GM23338 (cell line): ENCODE results near the gene ENTHD1. TPM values are rescaled to one million over a fixed set of nuclear protein-coding genes. Genes with fewer than 3 reads are reported as not detected.

Source experiments
- ATAC-seq: fragments of 200-7000 bp; cut with Tn5 transposase; 3 replicates; pipeline ENCODE4 v1.9.1; 2020
- DNase-seq: peaks from one replicate; pipeline ENCODE4 v3.0.0-alpha.2; 2015; ENCODE audit warnings: low spot score
- H2AFZ ChIP-seq: fragments of 200-600 bp; sonication (generic); 2 replicates; pipeline ENCODE4 v1.8.0; 2016; ENCODE audit warnings: antibody characterized with exemption, mild to moderate bottlenecking, moderate library complexity
- H3F3A ChIP-seq: fragments of 200-600 bp; sonication (generic); replicated peaks from 2 replicates; pipeline ENCODE4 v1.8.0; 2017; ENCODE audit warnings: antibody characterized with exemption, mixed run types, low read depth
- H3K27ac ChIP-seq: fragments of 200-600 bp; sonication (generic); 2 replicates; pipeline ENCODE4 v1.6.1; 2016; ENCODE audit warnings: low read depth
- H3K27me3 ChIP-seq: fragments of 200-600 bp; sonication (generic); 2 replicates; pipeline ENCODE4 v1.8.0; 2016; ENCODE audit warnings: mild to moderate bottlenecking, mixed run types, moderate library complexity; ENCODE audit not compliant: insufficient read depth
- H3K36me3 ChIP-seq: fragments of 200-600 bp; sonication (generic); 2 replicates; pipeline ENCODE4 v1.8.0; 2016; ENCODE audit warnings: mild to moderate bottlenecking; ENCODE audit not compliant: insufficient read depth
- H3K4me1 ChIP-seq: fragments of 200-600 bp; sonication (generic); 2 replicates; pipeline ENCODE4 v1.8.0; 2016; ENCODE audit warnings: mild to moderate bottlenecking, moderate library complexity; ENCODE audit not compliant: insufficient read depth
- H3K4me2 ChIP-seq: fragments of 200-600 bp; sonication (generic); 2 replicates; pipeline ENCODE4 v1.7.1; 2017; ENCODE audit warnings: mixed run types
- H3K4me3 ChIP-seq: fragments of 200-600 bp; sonication (generic); 2 replicates; pipeline ENCODE4 v1.6.1; 2016; ENCODE audit warnings: mixed run types
- H3K79me2 ChIP-seq: fragments of 200-600 bp; sonication (generic); replicated peaks from 2 replicates; pipeline ENCODE4 v1.8.0; 2017; ENCODE audit warnings: mild to moderate bottlenecking; ENCODE audit not compliant: insufficient read depth
- H3K9me2 ChIP-seq: fragments of 200-600 bp; sonication (generic); 2 replicates; pipeline ENCODE4 v1.8.0; 2017; ENCODE audit not compliant: insufficient read depth
- H4K20me1 ChIP-seq: fragments of 200-600 bp; sonication (generic); replicated peaks from 2 replicates; pipeline ENCODE4 v1.8.0; 2017; ENCODE audit warnings: mild to moderate bottlenecking; ENCODE audit not compliant: insufficient read depth
- H3K27ac Mint-ChIP-seq: 2 replicates; pipeline ENCODE4 v1.8.0; 2020; ENCODE audit warnings: inconsistent platforms, mild to moderate bottlenecking, moderate library complexity, mixed read lengths
- H3K27me3 Mint-ChIP-seq: 3 replicates; pipeline ENCODE4 v1.8.0; 2022; ENCODE audit warnings: low read depth, mild to moderate bottlenecking, moderate library complexity, mixed read lengths, inconsistent platforms; ENCODE audit not compliant: insufficient read depth, poor library complexity
- H3K36me3 Mint-ChIP-seq: 3 replicates; pipeline ENCODE4 v1.8.0; 2021; ENCODE audit warnings: low read depth, mild to moderate bottlenecking, inconsistent platforms, moderate library complexity, mixed read lengths
- H3K4me1 Mint-ChIP-seq: 3 replicates; pipeline ENCODE4 v1.8.0; 2020; ENCODE audit warnings: mild to moderate bottlenecking, inconsistent platforms, mixed read lengths
- H3K4me3 Mint-ChIP-seq: 3 replicates; pipeline ENCODE4 v1.8.0; 2021; ENCODE audit warnings: moderate library complexity, mild to moderate bottlenecking, inconsistent platforms, mixed read lengths
- H3K9me3 Mint-ChIP-seq: 3 replicates; pipeline ENCODE4 v1.8.0; 2020; ENCODE audit warnings: moderate library complexity, mild to moderate bottlenecking, inconsistent platforms, mixed read lengths
- CREB1 ChIP-seq: fragments of 250-450 bp; sonication (Bioruptor Pico); IDR thresholded peaks from 2 replicates; pipeline ENCODE4 v1.5.0; 2020; ENCODE audit warnings: low read depth, mild to moderate bottlenecking, moderate library complexity
- CTCF ChIP-seq, 2 experiments: fragments of 200-600 bp in 1 of 2; sonication (generic) in 1 of 2; conservative IDR thresholded peaks; 2 replicates each; pipeline versions ENCODE4 v1.5.1 to v1.6.1; 2016 to 2017; ENCODE audit warnings: antibody characterized with exemption in 2 of 2, low read depth in 2 of 2, mild to moderate bottlenecking in 2 of 2, moderate library complexity in 1 of 2
- ETS1 ChIP-seq: IDR thresholded peaks from 2 replicates; pipeline ENCODE4 v1.6.1; 2016; ENCODE audit warnings: antibody characterized with exemption
- EZH2 ChIP-seq: fragments of 200-600 bp; sonication (generic); IDR thresholded peaks from one replicate; pipeline ENCODE4 v1.8.0; 2017; ENCODE audit warnings: antibody characterized with exemption, mild to moderate bottlenecking, low read depth; ENCODE audit not compliant: unreplicated experiment
- EZH2phosphoT487 ChIP-seq: fragments of 200-600 bp; sonication (generic); IDR thresholded peaks from one replicate; pipeline ENCODE4 v1.8.1; 2018; ENCODE audit warnings: antibody characterized with exemption; ENCODE audit not compliant: unreplicated experiment
- JUNB ChIP-seq: IDR thresholded peaks from one replicate; pipeline ENCODE4 v1.6.1; 2016; ENCODE audit warnings: antibody characterized with exemption; ENCODE audit not compliant: unreplicated experiment
- NANOG ChIP-seq: IDR thresholded peaks from 2 replicates; pipeline ENCODE4 v1.6.1; 2016; ENCODE audit warnings: antibody characterized with exemption, borderline replicate concordance
- POLR2AphosphoS5 ChIP-seq: IDR thresholded peaks from 2 replicates; pipeline ENCODE4 v1.6.1; 2016; ENCODE audit warnings: antibody characterized with exemption, low read depth
- REST ChIP-seq: IDR thresholded peaks from one replicate; pipeline ENCODE4 v1.6.1; 2018; ENCODE audit warnings: antibody characterized with exemption; ENCODE audit not compliant: unreplicated experiment
- STAT1 ChIP-seq: IDR thresholded peaks from one replicate; pipeline ENCODE4 v1.6.1; 2016; ENCODE audit warnings: antibody characterized with exemption; ENCODE audit not compliant: unreplicated experiment
- ZNF114 ChIP-seq: fragments of 250-450 bp; sonication (Bioruptor Pico); IDR thresholded peaks from 2 replicates; pipeline ENCODE4 v1.5.0; 2020; ENCODE audit warnings: mild to moderate bottlenecking, moderate library complexity
- ZNF331 ChIP-seq: fragments of 250-450 bp; sonication (Bioruptor Pico); IDR thresholded peaks from 2 replicates; pipeline ENCODE4 v1.5.0; 2020; ENCODE audit warnings: low read depth, mild to moderate bottlenecking, moderate library complexity
- polyA plus RNA-seq: library from polyadenylated mRNA; unstranded; fragments of >200 nt; fragmentation: Nextera tagmentation; extraction: Ambion mirVana; gene quantifications from 2 replicates; pipeline ENCODE4 v1.2.1, GENCODE V29; 2016
- total RNA-seq: library from RNA; depleted of rRNA; stranded (reverse); fragments of >200 nt; shearing (Covaris generic); gene quantifications from 2 replicates; pipeline ENCODE4 v1.2.3, GENCODE V29; 2014
- TF ChIP-seq, protein P1 (sequence below): fragments of 250-450 bp; sonication (Bioruptor Pico); IDR thresholded peaks from 2 replicates; pipeline ENCODE4 v1.5.0; 2020; ENCODE audit warnings: mild to moderate bottlenecking, moderate library complexity

Gene ENTHD1
- total and polyA plus RNA-seq, 2 experiments from 2014 or later = not detected

DNA sequence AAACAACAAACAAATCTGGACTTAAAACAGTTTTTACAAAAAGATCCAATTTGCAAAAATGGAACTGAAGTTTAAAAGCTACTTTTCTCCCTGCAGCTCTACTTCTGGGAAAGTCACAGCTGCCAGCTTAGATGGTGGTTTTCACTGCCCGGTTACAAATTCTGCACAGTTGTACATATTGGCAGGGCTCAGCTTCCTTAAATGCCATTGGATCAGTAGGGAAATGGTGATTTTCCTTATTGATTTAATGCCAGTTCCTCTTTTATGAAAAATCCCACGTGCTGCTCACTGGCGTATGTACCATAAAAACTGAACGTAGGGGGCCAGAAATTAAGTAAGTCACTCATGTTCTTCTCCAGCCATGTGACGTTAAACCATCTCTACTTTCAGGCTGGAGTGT is 30.1 kb upstream of the ENTHD1 start:
- H3K4me3 Mint-ChIP-seq = no peak overlapping the region
- no peak for ATAC-seq
- Histone ChIP-seq H3K4me1 (peaks cover 10% of the 10 kb centered on the region; the same call in 1 of the 2 replicates), H3K27me3 (no peaks in the 10 kb centered on the region), H3K79me2 (no peaks in the 10 kb centered on the region), H3K27ac (no peak overlapping the region), H4K20me1 (no peaks in the 10 kb centered on the region), H3F3A (no peaks in the 10 kb centered on the region), H3K36me3 (no peaks in the 10 kb centered on the region), H3K4me3 (no peak overlapping the region), H3K9me2 (no peaks in the 10 kb centered on the region), H3K4me2 (no peak overlapping the region), H2AFZ (no peak overlapping the region)
- DNase-seq = no peak
- peaks cover 25% of the 10 kb centered on the region for H3K4me1 Mint-ChIP-seq
- no peaks in the 10 kb centered on the region for H3K9me3 Mint-ChIP-seq
- H3K27ac Mint-ChIP-seq = no peak overlapping the region
- H3K36me3 Mint-ChIP-seq = no peaks in the 10 kb centered on the region
- H3K27me3 Mint-ChIP-seq = no peaks in the 10 kb centered on the region
- TF ChIP-seq ETS1 = no peak
- no peak for TF ChIP-seq POLR2AphosphoS5
- TF ChIP-seq, protein P1, sequence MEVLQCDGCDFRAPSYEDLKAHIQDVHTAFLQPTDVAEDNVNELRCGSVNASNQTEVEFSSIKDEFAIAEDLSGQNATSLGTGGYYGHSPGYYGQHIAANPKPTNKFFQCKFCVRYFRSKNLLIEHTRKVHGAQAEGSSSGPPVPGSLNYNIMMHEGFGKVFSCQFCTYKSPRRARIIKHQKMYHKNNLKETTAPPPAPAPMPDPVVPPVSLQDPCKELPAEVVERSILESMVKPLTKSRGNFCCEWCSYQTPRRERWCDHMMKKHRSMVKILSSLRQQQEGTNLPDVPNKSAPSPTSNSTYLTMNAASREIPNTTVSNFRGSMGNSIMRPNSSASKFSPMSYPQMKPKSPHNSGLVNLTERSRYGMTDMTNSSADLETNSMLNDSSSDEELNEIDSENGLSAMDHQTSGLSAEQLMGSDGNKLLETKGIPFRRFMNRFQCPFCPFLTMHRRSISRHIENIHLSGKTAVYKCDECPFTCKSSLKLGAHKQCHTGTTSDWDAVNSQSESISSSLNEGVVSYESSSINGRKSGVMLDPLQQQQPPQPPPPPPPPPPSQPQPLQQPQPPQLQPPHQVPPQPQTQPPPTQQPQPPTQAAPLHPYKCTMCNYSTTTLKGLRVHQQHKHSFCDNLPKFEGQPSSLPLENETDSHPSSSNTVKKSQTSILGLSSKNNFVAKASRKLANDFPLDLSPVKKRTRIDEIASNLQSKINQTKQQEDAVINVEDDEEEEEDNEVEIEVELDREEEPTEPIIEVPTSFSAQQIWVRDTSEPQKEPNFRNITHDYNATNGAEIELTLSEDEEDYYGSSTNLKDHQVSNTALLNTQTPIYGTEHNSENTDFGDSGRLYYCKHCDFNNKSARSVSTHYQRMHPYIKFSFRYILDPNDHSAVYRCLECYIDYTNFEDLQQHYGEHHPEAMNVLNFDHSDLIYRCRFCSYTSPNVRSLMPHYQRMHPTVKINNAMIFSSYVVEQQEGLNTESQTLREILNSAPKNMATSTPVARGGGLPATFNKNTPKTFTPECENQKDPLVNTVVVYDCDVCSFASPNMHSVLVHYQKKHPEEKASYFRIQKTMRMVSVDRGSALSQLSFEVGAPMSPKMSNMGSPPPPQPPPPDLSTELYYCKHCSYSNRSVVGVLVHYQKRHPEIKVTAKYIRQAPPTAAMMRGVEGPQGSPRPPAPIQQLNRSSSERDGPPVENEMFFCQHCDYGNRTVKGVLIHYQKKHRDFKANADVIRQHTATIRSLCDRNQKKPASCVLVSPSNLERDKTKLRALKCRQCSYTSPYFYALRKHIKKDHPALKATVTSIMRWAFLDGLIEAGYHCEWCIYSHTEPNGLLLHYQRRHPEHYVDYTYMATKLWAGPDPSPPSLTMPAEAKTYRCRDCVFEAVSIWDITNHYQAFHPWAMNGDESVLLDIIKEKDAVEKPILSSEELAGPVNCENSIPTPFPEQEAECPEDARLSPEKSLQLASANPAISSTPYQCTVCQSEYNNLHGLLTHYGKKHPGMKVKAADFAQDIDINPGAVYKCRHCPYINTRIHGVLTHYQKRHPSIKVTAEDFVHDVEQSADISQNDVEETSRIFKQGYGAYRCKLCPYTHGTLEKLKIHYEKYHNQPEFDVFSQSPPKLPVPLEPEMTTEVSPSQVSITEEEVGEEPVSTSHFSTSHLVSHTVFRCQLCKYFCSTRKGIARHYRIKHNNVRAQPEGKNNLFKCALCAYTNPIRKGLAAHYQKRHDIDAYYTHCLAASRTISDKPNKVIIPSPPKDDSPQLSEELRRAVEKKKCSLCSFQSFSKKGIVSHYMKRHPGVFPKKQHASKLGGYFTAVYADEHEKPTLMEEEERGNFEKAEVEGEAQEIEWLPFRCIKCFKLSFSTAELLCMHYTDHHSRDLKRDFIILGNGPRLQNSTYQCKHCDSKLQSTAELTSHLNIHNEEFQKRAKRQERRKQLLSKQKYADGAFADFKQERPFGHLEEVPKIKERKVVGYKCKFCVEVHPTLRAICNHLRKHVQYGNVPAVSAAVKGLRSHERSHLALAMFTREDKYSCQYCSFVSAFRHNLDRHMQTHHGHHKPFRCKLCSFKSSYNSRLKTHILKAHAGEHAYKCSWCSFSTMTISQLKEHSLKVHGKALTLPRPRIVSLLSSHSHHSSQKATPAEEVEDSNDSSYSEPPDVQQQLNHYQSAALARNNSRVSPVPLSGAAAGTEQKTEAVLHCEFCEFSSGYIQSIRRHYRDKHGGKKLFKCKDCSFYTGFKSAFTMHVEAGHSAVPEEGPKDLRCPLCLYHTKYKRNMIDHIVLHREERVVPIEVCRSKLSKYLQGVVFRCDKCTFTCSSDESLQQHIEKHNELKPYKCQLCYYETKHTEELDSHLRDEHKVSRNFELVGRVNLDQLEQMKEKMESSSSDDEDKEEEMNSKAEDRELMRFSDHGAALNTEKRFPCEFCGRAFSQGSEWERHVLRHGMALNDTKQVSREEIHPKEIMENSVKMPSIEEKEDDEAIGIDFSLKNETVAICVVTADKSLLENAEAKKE (CRISPR knock-in tag) = no peak
- no peak for TF ChIP-seq EZH2phosphoT487
- no peak for TF ChIP-seq NANOG
- no peak for TF ChIP-seq STAT1
- TF ChIP-seq CREB1 (CRISPR knock-in tag) = no peak
- no peak for TF ChIP-seq ZNF114 (CRISPR knock-in tag)
- no peak for TF ChIP-seq JUNB
- no peak for TF ChIP-seq ZNF331 (CRISPR knock-in tag)
- TF ChIP-seq CTCF (conservative IDR thresholded peaks at IDR 0.05; ENCODE audit: low read depth in 2 of 2) = no peak
- TF ChIP-seq REST = no peak
- no peak for TF ChIP-seq EZH2
